Neural progenitor cell (in vitro differentiated cells): Measurements from ENCODE around the gene IL17RA. TPM values are rescaled to one million over a fixed set of nuclear protein-coding genes. Genes with fewer than 3 reads are reported as not detected.

Experiments
- DNase-seq: peaks from one replicate; pipeline ENCODE4 v3.0.0-alpha.2; 2016; ENCODE audit warnings: low spot score
- H2AFZ ChIP-seq: fragments of 200-600 bp; sonication (generic); replicated peaks from 2 replicates; pipeline ENCODE4 v1.6.1; 2016; ENCODE audit warnings: antibody characterized with exemption
- H3F3A ChIP-seq: fragments of 200-600 bp; sonication (generic); 2 replicates; pipeline ENCODE4 v1.6.1; 2016; ENCODE audit warnings: antibody characterized with exemption, low read depth
- H3K27ac ChIP-seq: fragments of 200-600 bp; sonication (generic); 2 replicates; pipeline ENCODE4 v1.5.1; 2016; ENCODE audit warnings: mild to moderate bottlenecking
- H3K27me3 ChIP-seq: fragments of 200-600 bp; sonication (generic); 2 replicates; pipeline ENCODE4 v1.6.1; 2016; ENCODE audit warnings: mild to moderate bottlenecking, moderate library complexity
- H3K36me3 ChIP-seq: fragments of 200-600 bp; sonication (generic); 2 replicates; pipeline ENCODE4 v1.5.1; 2016
- H3K4me1 ChIP-seq: fragments of 200-600 bp; sonication (generic); 2 replicates; pipeline ENCODE4 v1.6.1; 2016; ENCODE audit warnings: mixed run types
- H3K4me2 ChIP-seq: fragments of 200-600 bp; sonication (generic); 2 replicates; pipeline ENCODE4 v1.6.1; 2016
- H3K4me3 ChIP-seq: fragments of 200-600 bp; sonication (generic); 2 replicates; pipeline ENCODE4 v1.5.1; 2016
- H3K79me2 ChIP-seq: fragments of 200-600 bp; sonication (generic); 2 replicates; pipeline ENCODE4 v1.6.1; 2016; ENCODE audit warnings: low read depth
- H3K9ac ChIP-seq: fragments of 200-600 bp; sonication (generic); 2 replicates; pipeline ENCODE4 v1.6.1; 2016
- H3K9me3 ChIP-seq: fragments of 200-600 bp; sonication (generic); 2 replicates; pipeline ENCODE4 v1.5.1; 2016; ENCODE audit warnings: low read depth
- H4K20me1 ChIP-seq: fragments of 200-600 bp; sonication (generic); 2 replicates; pipeline ENCODE4 v1.6.1; 2016; ENCODE audit warnings: low read depth
- H3K27ac Mint-ChIP-seq: 3 replicates; pipeline ENCODE4 v1.8.0; 2021; ENCODE audit warnings: mixed read lengths
- H3K27me3 Mint-ChIP-seq: 2 replicates; pipeline ENCODE4 v1.8.0; 2022; ENCODE audit warnings: low read depth, mild to moderate bottlenecking, inconsistent platforms, moderate library complexity, mixed read lengths; ENCODE audit not compliant: insufficient read depth
- H3K36me3 Mint-ChIP-seq: 3 replicates; pipeline ENCODE4 v1.8.0; 2021; ENCODE audit warnings: mixed read lengths
- H3K4me1 Mint-ChIP-seq: 3 replicates; pipeline ENCODE4 v1.8.0; 2021; ENCODE audit warnings: mixed read lengths
- H3K4me3 Mint-ChIP-seq: 3 replicates; pipeline ENCODE4 v1.8.0; 2021; ENCODE audit warnings: mild to moderate bottlenecking, moderate library complexity, mixed read lengths
- H3K9me3 Mint-ChIP-seq: 3 replicates; pipeline ENCODE4 v1.8.0; 2020; ENCODE audit warnings: mixed read lengths
- CTCF ChIP-seq: fragments of 200-600 bp; sonication (generic); IDR thresholded peaks from 2 replicates; pipeline ENCODE4 v1.5.1; 2017; ENCODE audit warnings: antibody characterized with exemption, mild to moderate bottlenecking
- EZH2 ChIP-seq: fragments of 200-600 bp; sonication (generic); IDR thresholded peaks from 2 replicates; pipeline ENCODE4 v1.6.1; 2017; ENCODE audit warnings: antibody characterized with exemption, mild to moderate bottlenecking, moderate library complexity
- EZH2phosphoT487 ChIP-seq: fragments of 200-600 bp; sonication (generic); IDR thresholded peaks from 2 replicates; pipeline ENCODE4 v1.6.1; 2017; ENCODE audit warnings: antibody characterized with exemption
- total RNA-seq: library from RNA; depleted of rRNA; stranded (reverse); fragments of >200 nt; gene quantifications from 2 replicates; pipeline ENCODE4 v1.2.3, GENCODE V29; 2015; ENCODE audit warnings: low replicate concordance

Gene IL17RA
- total RNA-seq, 1 donor from 2014 or later: 5.2 TPM

- Histone ChIP-seq H3K27me3 (no peaks in the 10 kb centered on the region), H3K9me3 (no peaks in the 10 kb centered on the region), H3K9ac (no peak overlapping the region), H3K4me2 (no peak overlapping the region), H3F3A (peaks cover 8% of the 10 kb centered on the region), H3K27ac (no peak overlapping the region), H3K79me2 (no peaks in the 10 kb centered on the region), H2AFZ (no peak overlapping the region), H3K4me3 (no peak overlapping the region), H4K20me1 (peaks cover 5% of the 10 kb centered on the region), H3K36me3 (no peaks in the 10 kb centered on the region), H3K4me1 (peaks cover 10% of the 10 kb centered on the region)
- no peak overlapping the region for H3K4me3 Mint-ChIP-seq
- DNase-seq: no peak
- peaks cover 5% of the 10 kb centered on the region for H3K4me1 Mint-ChIP-seq
- H3K27ac Mint-ChIP-seq: no peak overlapping the region
- H3K36me3 Mint-ChIP-seq: peaks cover under 1% of the 10 kb centered on the region
- H3K9me3 Mint-ChIP-seq: no peaks in the 10 kb centered on the region
- TF ChIP-seq CTCF: no peak
- no peak for TF ChIP-seq EZH2phosphoT487
- no peak for TF ChIP-seq EZH2
- peaks cover 3% of the 10 kb centered on the region for H3K27me3 Mint-ChIP-seq
These were observed 22.7 kb downstream of the IL17RA start for GRCh38 chr22:17107547-17107810.

- H3K27me3 Mint-ChIP-seq: peaks cover 6% of the 10 kb centered on the region
- H3K27ac ChIP-seq: no peak overlapping the region
- H3K4me1 Mint-ChIP-seq: peaks cover 12% of the 10 kb centered on the region
- peaks cover 10% of the 10 kb centered on the region for H3K4me1 ChIP-seq
- H3K9ac ChIP-seq: no peak overlapping the region
- H3K4me3 Mint-ChIP-seq: no peak overlapping the region
- H3K79me2 ChIP-seq: no peaks in the 10 kb centered on the region
- H3K4me2 ChIP-seq: no peak overlapping the region
- H3K36me3 ChIP-seq: no peaks in the 10 kb centered on the region
- H3K36me3 Mint-ChIP-seq: no peaks in the 10 kb centered on the region
- peaks cover 8% of the 10 kb centered on the region for H3F3A ChIP-seq
- no peak overlapping the region for H2AFZ ChIP-seq
- no peak overlapping the region for H3K4me3 ChIP-seq
- TF ChIP-seq CTCF (no peak), EZH2phosphoT487 (no peak), EZH2 (no peak)
- peaks cover 5% of the 10 kb centered on the region for H4K20me1 ChIP-seq
- DNase-seq: no peak
- no peaks in the 10 kb centered on the region for H3K9me3 ChIP-seq
- no peak overlapping the region for H3K27ac Mint-ChIP-seq
- no peaks in the 10 kb centered on the region for H3K27me3 ChIP-seq
- no peaks in the 10 kb centered on the region for H3K9me3 Mint-ChIP-seq
These were observed 23.7 kb downstream of the IL17RA start for GRCh38 chr22:17108256-17109112.

- Histone ChIP-seq H4K20me1 (peaks cover 5% of the 10 kb centered on the region), H3K27me3 (no peaks in the 10 kb centered on the region), H2AFZ (no peak overlapping the region), H3K9ac (no peak overlapping the region), H3K79me2 (no peaks in the 10 kb centered on the region), H3K4me1 (peaks cover 10% of the 10 kb centered on the region), H3K27ac (no peak overlapping the region), H3F3A (peaks cover 8% of the 10 kb centered on the region), H3K9me3 (no peaks in the 10 kb centered on the region), H3K4me2 (no peak overlapping the region), H3K36me3 (no peaks in the 10 kb centered on the region), H3K4me3 (no peak overlapping the region)
- H3K9me3 Mint-ChIP-seq: no peaks in the 10 kb centered on the region
- peaks cover 7% of the 10 kb centered on the region for H3K27me3 Mint-ChIP-seq
- H3K4me1 Mint-ChIP-seq: peaks cover 12% of the 10 kb centered on the region
- no peak overlapping the region for H3K4me3 Mint-ChIP-seq
- TF ChIP-seq EZH2: no peak
- TF ChIP-seq CTCF: no peak
- TF ChIP-seq EZH2phosphoT487: no peak
- no peak for DNase-seq
- H3K27ac Mint-ChIP-seq: no peak overlapping the region
- H3K36me3 Mint-ChIP-seq: no peaks in the 10 kb centered on the region
These were observed 24.5 kb downstream of the IL17RA start for GRCh38 chr22:17109113-17109865.
